Fibroblast of skin of right biceps (primary cell): ENCODE results near the gene TXNDC17.
"Not testable (repeated sequence)": the region's sequence is repeated elsewhere in the genome, so short reads cannot be mapped to it uniquely, and the experiment has no call there.

Experiments
- DNase-seq: peaks from one replicate; pipeline ENCODE4 v3.0.0-alpha.2; 2013

The TXNDC17 gene

GRCh38 chr17:6637458-6637840 is 3.4 kb upstream of the TXNDC17 start:
- DNase-seq: no peak

GRCh38 chr17:6638046-6638908 is 2.6 kb upstream of the TXNDC17 start:
- no peak for DNase-seq

GRCh38 chr17:6639014-6639585 is 1.8 kb upstream of the TXNDC17 start:
- DNase-seq: no peak

DNA sequence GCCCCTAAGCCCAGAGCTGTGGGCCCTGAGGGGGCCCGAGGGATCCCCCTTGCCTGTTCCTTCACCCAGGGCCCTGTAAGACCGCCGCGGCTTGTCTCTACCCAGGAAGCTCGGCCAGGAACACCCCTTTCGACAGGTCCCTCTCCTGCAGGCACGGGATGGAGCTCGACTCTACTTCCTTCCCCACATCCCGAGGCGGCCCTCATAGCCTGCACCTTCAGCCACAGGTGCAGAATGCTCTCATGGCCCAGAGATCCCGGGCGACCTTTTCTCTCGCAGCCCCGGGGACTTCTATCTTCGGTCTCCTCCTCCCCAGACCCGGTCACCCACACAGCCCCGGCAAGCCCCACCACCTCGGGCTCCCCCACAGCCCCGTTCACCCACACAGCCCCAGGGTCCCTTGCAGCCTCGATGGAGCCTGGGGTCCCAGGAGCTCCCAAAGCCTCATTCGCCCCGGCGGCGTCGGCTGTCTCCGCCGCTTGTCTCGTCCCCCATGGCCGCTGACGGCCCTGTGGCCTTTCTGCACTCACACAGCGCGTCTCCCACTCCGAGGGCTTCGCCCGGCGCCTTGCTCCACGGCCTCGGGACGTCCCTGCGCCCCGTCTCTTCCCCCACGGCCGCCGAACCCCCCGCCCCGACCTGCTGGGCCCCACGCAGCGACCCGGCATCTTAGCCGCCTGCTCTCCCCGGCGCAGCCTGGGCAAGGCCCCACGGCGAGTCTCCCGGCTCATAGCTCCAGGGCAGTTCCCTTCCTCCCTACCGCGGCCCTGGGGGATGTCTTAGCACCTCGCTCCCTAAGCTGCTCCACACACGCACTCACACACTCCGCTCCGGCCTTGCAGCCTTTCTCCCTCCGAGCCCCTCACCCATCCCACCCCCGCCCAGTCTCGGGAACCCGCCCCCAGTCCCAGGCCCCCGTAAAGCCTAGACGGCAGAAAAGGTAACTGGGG is 999 bp upstream of the TXNDC17 start:
- peak; percentile 45 for DNase-seq

GRCh38 chr17:6641247-6641863 is 495 bp downstream of the TXNDC17 start:
- DNase-seq: no peak

DNA sequence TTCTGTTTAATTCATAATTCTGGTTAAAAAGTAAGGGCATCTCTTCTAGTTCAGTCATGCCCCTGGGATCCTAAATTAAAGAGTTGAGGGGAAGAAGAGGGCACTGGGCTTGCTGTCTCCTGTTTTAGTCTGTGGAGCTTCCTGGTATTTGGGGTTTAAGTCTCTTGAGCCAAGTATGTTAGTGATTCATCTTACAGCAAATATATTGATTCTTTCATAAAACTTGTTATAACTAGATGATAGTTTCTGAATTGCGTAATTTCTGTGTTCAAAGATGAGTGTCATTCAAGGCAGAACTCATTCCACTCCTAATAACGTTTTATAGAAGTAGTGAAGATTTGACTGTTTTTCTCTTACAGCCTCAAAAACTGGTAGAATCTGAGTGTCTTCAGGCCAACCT is 1.7 kb downstream of the TXNDC17 start:
- DNase-seq: peak; percentile 19

DNA sequence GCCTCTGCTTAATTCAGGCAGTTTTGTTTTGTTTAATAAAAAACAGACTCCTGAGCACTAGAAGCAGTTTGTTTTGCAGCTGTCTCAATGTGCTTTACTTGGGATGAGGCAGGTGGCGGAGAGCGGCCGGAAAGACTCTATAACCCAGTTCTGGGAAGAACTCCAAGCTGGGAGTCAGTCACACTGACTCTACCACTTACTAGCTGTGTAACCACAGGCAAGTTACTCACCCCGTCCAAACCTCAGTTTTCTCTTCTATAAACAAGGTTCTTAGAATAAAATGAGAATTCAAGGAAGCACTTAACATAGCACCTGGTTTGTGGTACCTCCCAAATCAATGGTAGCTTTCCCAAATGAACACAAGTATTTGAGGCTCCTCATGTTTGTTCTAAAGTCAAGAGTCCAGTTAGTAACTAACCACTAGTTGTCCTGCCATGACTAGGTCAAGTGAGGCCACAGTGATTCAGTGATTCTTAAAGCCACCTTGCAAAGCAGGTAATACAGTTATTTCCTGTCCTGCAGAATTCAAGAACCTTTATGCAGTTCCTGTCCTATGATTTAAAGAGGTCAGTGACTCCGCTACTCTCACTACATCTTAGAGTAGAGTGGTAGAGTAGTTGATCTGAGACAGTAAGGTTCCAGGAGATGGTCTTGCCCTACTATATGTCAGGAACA is 2.7 kb downstream of the TXNDC17 start:
- DNase-seq: peak; percentile 82

DNA sequence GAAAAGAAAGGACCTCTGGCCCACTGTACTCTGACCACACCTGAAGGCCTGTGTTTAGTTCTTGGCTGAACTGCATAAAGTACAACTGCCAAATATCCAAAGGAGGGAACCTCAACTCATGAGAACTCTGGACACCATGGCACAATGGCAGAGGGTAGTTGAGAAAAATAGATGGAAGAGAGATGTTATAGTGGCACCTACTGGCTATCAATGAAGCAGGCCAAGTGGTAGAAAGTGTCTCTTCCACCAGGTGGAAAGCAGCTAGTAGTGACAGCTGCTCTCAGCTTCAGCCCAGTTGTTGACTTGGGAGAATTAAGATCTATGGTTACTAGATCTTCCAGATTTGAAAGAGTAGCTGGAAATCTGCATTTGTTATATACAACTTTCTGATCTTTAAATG is 7.3 kb downstream of the TXNDC17 start:
- no peak for DNase-seq

DNA sequence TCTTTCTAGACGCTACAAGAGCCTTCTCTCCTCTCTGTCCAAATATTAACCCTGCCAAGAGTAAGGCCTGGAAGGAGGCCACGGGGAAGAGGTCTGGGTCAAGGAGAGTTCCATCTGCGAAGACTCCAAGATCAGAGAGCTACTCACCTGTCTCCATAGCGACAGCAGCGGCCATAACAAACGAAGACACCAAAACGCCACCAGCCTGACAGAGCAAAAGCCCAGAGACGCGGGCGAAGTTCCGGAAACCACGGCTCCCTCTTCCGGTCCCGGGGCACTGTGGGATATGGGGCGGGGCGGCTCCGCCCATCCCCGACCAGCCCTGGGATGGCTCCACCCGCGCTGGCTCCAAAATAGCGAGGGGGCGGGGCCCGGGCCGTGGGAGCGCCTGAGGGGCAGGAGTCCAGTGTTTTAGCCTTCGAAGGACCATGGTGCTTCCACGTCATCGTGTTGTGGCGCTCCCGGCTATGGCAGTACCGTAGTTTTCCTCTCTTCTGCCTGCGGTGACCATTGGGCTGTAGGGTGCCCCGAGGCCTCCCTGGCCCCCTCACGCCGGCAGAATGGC is 10.6 kb downstream of the TXNDC17 start, which contains the start of the genes C17orf100 and MED31:
C17orf100 (plus strand) TSS at position 409 of the 565 bp plus-strand sequence; CDS start at position 561, 152 bp downstream.
MED31 (minus strand) TSS at position 252 of the 565 bp plus-strand sequence; CDS start at position 175, 77 bp downstream.
- DNase-seq: peak; percentile 90

DNA sequence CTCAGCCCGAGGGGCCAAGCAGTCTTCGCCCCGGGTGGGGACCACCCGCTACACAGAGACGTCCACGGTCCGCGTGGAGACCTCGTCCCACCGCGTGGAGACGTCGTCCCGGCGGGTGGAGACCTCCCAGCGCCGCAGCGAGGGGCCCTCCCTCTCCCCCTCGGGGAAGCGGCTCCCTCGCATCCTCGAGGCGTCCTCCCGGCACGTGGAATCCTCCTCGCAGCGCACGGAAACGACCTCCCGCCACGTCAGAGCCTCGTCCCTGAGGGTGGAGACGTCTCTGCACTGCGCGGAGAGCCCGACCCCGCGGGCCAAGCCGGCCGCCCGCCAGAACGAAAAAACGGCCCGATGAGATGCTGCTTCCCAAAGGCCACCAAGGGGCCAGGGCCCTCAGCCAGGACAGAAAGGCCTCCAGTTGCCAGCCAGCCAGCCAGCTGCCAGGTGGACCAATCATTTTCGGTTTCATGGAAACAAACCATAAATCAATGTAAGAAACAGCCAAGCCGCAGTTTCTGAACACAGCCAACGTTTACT is 11.1 kb downstream of the TXNDC17 start:
- peak; percentile 40 for DNase-seq

DNA sequence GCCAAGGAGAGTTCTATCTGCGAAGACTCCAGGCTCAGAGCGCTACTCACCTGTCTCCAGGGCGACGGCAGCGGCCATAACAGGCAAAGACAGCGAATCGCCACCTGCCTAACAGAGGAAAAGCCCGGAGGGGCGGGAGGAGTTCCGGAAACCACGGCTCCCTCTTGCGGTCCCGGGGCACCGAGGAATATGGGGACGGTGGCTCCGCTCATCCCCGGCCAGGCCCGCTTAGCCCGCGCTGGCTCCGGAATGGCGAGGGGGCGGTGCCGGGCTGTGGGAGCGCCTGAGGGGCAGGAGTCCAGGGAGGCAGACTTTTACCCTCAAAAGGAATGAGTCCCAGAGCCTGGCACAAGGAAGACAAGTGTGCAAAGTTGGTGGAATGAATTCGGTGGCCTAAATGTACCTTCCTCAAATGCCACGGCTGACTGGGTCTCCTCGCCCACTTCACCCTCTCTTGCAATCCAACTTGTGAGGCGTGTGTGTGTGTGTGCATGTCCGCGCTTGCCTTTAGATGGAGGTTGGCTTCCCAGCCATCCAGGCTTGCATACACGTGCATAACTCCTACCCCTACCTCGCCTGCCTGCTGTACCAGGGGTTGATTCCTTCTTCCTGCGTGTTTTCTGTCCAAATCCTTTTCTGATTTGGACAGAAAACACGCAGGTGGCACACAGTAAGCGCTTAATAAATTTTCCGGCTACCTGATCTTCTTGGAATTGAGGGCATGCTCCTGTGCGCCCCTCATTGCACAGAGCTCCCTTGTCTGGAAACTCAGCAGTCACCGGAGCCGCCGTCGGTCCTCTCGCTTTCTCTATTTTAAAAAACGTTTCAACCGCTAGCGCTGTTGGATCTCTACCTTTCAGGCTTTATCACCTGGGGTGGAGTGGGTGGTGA is 14.2 kb downstream of the TXNDC17 start:
- no peak for DNase-seq

- DNase-seq: not testable (repeated sequence)
Measured at GRCh38 chr17:6655732-6656361, 15.0 kb downstream of the TXNDC17 start.

- not testable (repeated sequence) for DNase-seq
Measured at GRCh38 chr17:6656797-6657632, 16.2 kb downstream of the TXNDC17 start.

GRCh38 chr17:6657633-6658287 is 16.9 kb downstream of the TXNDC17 start:
- no peak for DNase-seq

DNA sequence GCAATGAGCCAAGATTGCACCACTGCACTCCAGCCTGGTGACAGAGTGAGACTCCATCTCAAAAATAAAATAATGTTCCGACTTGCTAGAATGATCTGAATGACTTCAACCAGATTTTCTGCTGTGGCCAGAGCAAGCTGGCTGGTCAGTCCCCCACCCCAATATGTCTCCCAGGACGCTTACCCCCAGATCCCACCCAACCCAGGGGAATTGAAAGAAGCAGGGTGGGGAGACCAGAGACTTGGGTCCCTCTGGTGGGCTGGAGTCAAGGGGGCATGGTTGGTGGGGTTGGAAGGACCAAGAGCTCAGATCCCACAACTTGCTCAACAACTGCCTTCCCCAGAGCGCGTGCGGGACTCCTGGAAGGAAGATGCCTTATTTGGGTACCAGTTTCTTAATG is 17.6 kb downstream of the TXNDC17 start:
- DNase-seq: not testable (repeated sequence)

- DNase-seq: no peak
Measured at GRCh38 chr17:6660101-6660500, 19.2 kb downstream of the TXNDC17 start.

- DNase-seq: no peak
Measured at GRCh38 chr17:6660805-6661463, 20.1 kb downstream of the TXNDC17 start.

DNA sequence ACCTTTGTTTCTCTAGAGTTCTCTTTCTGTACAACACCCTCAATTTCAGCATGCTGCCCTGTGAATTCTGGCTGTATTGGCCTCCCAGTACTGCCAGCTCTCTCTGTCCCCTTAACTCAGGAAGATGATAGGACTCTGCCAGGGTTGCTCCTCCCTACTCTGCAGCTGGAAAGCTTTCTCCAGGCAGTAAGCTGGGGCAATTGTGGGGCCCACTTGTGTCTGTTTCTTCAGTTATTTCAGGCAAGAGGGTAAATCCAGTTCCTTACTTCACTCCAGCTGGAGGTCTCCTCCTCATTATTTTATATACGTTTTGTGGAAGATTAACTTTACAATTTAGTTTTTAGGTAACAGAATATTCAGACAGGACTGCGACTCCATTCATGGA is 20.6 kb downstream of the TXNDC17 start:
- DNase-seq: no peak
